B cell (primary cell): ENCODE measurements around the gene TUNAR. TPM values are rescaled to one million over a fixed set of nuclear protein-coding genes. Genes with fewer than 3 reads are reported as not detected.

Source experiments
- ATAC-seq: fragments of 200-7000 bp; cut with Tn5 transposase; one replicate; pipeline ENCODE4 v1.10.0; 2021; ENCODE audit warnings: low read depth, mild to moderate bottlenecking, moderate number of reproducible peaks, moderate library complexity
- CTCF ChIA-PET: fragments of 350-600 bp; sonication (Branson Sonifier 250); formaldehyde crosslinking; loops from one replicate; lab custom pipeline; 2021; ENCODE audit warnings: antibody characterized with exemption, inconsistent platforms; lab: Charles Lee
- POLR2A ChIA-PET: fragments of 350-600 bp; sonication (Branson Sonifier 250); formaldehyde crosslinking; loops from one replicate; lab custom pipeline; 2021; ENCODE audit warnings: antibody characterized with exemption; lab: Charles Lee
- DNase-seq: peaks from one replicate; pipeline ENCODE4 v3.0.0; 2013
- H2AFZ ChIP-seq: 2 replicates; pipeline ENCODE4 v1.6.1; 2012; ENCODE audit warnings: mild to moderate bottlenecking, low read depth, low read length; ENCODE audit not compliant: insufficient read depth, poor library complexity, severe bottlenecking
- H3K27ac ChIP-seq, 2 donors: 1 replicate in 1 of 2; 2 replicates in 1 of 2; pipeline ENCODE4 v1.5.1; 2012 to 2013; ENCODE audit warnings: low read length in 2 of 2, mild to moderate bottlenecking in 2 of 2, moderate library complexity in 1 of 2
- H3K27me3 ChIP-seq, 4 experiments: fragments of 200-600 bp in 1 of 4; sonication (generic) in 1 of 4; replicated peaks in 1 of 4; 1 replicate in 2 of 4; 2 replicates in 2 of 4; pipeline versions ENCODE4 v1.6.1 to v1.7.0; 2013 to 2016; ENCODE audit warnings: low read length in 3 of 4, mild to moderate bottlenecking in 2 of 4, mixed read lengths in 1 of 4, moderate library complexity in 1 of 4; ENCODE audit not compliant: insufficient read depth in 4 of 4, control insufficient read depth in 3 of 4; ENCODE audit errors: control extremely low read depth in 1 of 4
- H3K36me3 ChIP-seq, 2 experiments: replicated peaks in 1 of 2; 1 replicate in 1 of 2; 2 replicates in 1 of 2; pipeline versions ENCODE4 v1.6.1 to v1.7.1; 2013; ENCODE audit warnings: low read length in 1 of 2; ENCODE audit not compliant: insufficient read depth in 2 of 2, control insufficient read depth in 1 of 2; ENCODE audit errors: control extremely low read depth in 1 of 2, extremely low read depth in 1 of 2
- H3K4me1 ChIP-seq, 2 donors: fragments of 200-600 bp in 1 of 2; sonication (generic) in 1 of 2; 1 replicate in 1 of 2; 2 replicates in 1 of 2; pipeline versions ENCODE4 v1.5.1 to v1.6.1; 2013 to 2017; ENCODE audit warnings: low read length in 2 of 2; ENCODE audit not compliant: control insufficient read depth in 2 of 2, insufficient read depth in 2 of 2
- H3K4me2 ChIP-seq: replicated peaks from 2 replicates; pipeline ENCODE3; 2012; ENCODE audit warnings: mild to moderate bottlenecking, low read depth, low read length; ENCODE audit not compliant: poor library complexity, severe bottlenecking
- H3K4me3 ChIP-seq, 5 experiments: fragments of 200-600 bp in 1 of 5; sonication (generic) in 1 of 5; 1 replicate in 3 of 5; 2 replicates in 2 of 5; pipeline versions ENCODE4 v1.5.1 to v1.7.0; 2011 to 2016; ENCODE audit warnings: low read length in 4 of 5, mild to moderate bottlenecking in 4 of 5, low read depth in 2 of 5, control low read depth in 1 of 5, moderate library complexity in 1 of 5; ENCODE audit not compliant: insufficient read depth in 1 of 5; ENCODE audit errors: control extremely low read depth in 1 of 5, extremely low read depth in 1 of 5
- H3K79me2 ChIP-seq: fragments of 200-600 bp; sonication (generic); one replicate; pipeline ENCODE4 v1.6.0; 2016; ENCODE audit warnings: low read length; ENCODE audit not compliant: control insufficient read depth, insufficient read depth
- H3K9ac ChIP-seq: fragments of 200-600 bp; sonication (generic); 2 replicates; pipeline ENCODE4 v1.6.1; 2017; ENCODE audit warnings: mild to moderate bottlenecking, low read length, moderate library complexity
- H3K9me3 ChIP-seq, 3 donors: one replicate each; pipeline versions ENCODE4 v1.6.1 to v1.7.1; 2013; ENCODE audit warnings: low read length in 2 of 3; ENCODE audit not compliant: control insufficient read depth in 2 of 3, insufficient read depth in 1 of 3; ENCODE audit errors: control extremely low read depth in 1 of 3
- H4K20me1 ChIP-seq: 2 replicates; pipeline ENCODE4 v1.6.0; 2012; ENCODE audit warnings: mild to moderate bottlenecking, low read length; ENCODE audit not compliant: insufficient read depth, control insufficient read depth, poor library complexity, severe bottlenecking
- H3K27ac Mint-ChIP-seq: one replicate; pipeline ENCODE4 v1.8.0; 2021; ENCODE audit warnings: mixed read lengths
- H3K27me3 Mint-ChIP-seq: one replicate; pipeline ENCODE4 v1.8.0; 2021; ENCODE audit warnings: mixed read lengths
- H3K4me1 Mint-ChIP-seq: one replicate; pipeline ENCODE4 v1.8.0; 2021; ENCODE audit warnings: mixed read lengths
- H3K4me3 Mint-ChIP-seq: one replicate; pipeline ENCODE4 v1.8.0; 2021; ENCODE audit warnings: mixed read lengths
- H3K9me3 Mint-ChIP-seq: one replicate; pipeline ENCODE4 v1.8.0; 2022; ENCODE audit warnings: mixed read lengths; ENCODE audit not compliant: insufficient read depth
- CTCF ChIP-seq: fragments of 200-600 bp; IDR thresholded peaks from one replicate; pipeline ENCODE4 v1.8.0; 2022; ENCODE audit warnings: antibody characterized with exemption, mild to moderate bottlenecking
- EZH2 ChIP-seq: IDR thresholded peaks from 2 replicates; pipeline ENCODE4 v1.6.1; 2012; ENCODE audit warnings: borderline replicate concordance, low read depth, mild to moderate bottlenecking, moderate library complexity, low read length; ENCODE audit not compliant: insufficient read depth, poor library complexity, severe bottlenecking
- WGBS: methylation state at CpG from one replicate; pipeline ENCODE4 v1.1.5; 2013; ENCODE audit warnings: missing lambda C conversion rate; ENCODE audit not compliant: insufficient coverage; 5-methylcytosine and 5-hydroxymethylcytosine counted together
- intact Hi-C: fragments of 100-400 bp; cut with micrococcal nuclease; formaldehyde crosslinking; loops from one replicate; pipeline ENCODE4 v1.10.0; 2022
- polyA plus RNA-seq: library from polyadenylated mRNA; depleted of rRNA; stranded (reverse); fragments of >200 nt; gene quantifications from 2 replicates; pipeline ENCODE4 v1.2.3, GENCODE V29; 2012
- total RNA-seq, 2 donors: library from RNA; stranded (reverse); fragments of 120-200 nt in 1 of 2; gene quantifications; 1 replicate in 1 of 2; 2 replicates in 1 of 2; pipeline versions ENCODE4 v1.2.3 to v1.2.4, GENCODE V29; 2013 to 2022

TUNAR gene
- total and polyA plus RNA-seq, 2 donors (not counting 1 experiment from before 2014, with no cell fraction given) = 0.48 to 0.81 TPM

GRCh38 chr14:95895720-95896119 is 19.1 kb downstream of the TUNAR start:
- peaks cover 0 to 4% (median 0%) of the 10 kb centered on the region in 4 experiments for H3K27me3 ChIP-seq
- no peaks in the 10 kb centered on the region for H3K79me2 ChIP-seq
- no peak overlapping the region for H3K27ac Mint-ChIP-seq
- intact Hi-C loops = no loop called here
- H3K4me3 Mint-ChIP-seq = no peak overlapping the region
- no peak overlapping the region for H2AFZ ChIP-seq
- no peaks in the 10 kb centered on the region for H4K20me1 ChIP-seq
- no peak overlapping the region for H3K4me3 ChIP-seq
- POLR2A ChIA-PET = no interaction called here
- no peak overlapping the region for H3K4me2 ChIP-seq
- TF ChIP-seq EZH2 (no peak), CTCF (peak; percentile 27)
- H3K9me3 Mint-ChIP-seq = no peaks in the 10 kb centered on the region
- H3K4me1 ChIP-seq = no peaks in the 10 kb centered on the region
- no peak for ATAC-seq
- CTCF ChIA-PET = interaction anchor here (0.9 kb wide), 1 partner anchor 12 kb away, joined by 3 read pairs; no protein-coding TSS in a partner anchor
- H3K9ac ChIP-seq = no peak overlapping the region
- H3K36me3 ChIP-seq = no peaks in the 10 kb centered on the region
- peaks cover 0 to 2% (median 0%) of the 10 kb centered on the region in 3 donors for H3K9me3 ChIP-seq
- peak; percentile 16 for DNase-seq
- 63% methylated on average over 7 of the region's 10 CpGs for WGBS
- no peak overlapping the region for H3K27ac ChIP-seq
- no peaks in the 10 kb centered on the region for H3K4me1 Mint-ChIP-seq
- peaks cover 16% of the 10 kb centered on the region for H3K27me3 Mint-ChIP-seq

GRCh38 chr14:95896498-95897135 is 20.0 kb downstream of the TUNAR start:
- ChIA-PET POLR2A (no interaction called here), CTCF (interaction anchor here (0.9 kb wide), 1 partner anchor 11 kb away, joined by 3 read pairs; no protein-coding TSS in a partner anchor)
- no peaks in the 10 kb centered on the region for H3K9me3 Mint-ChIP-seq
- Histone ChIP-seq H3K4me3 (no peak overlapping the region), H3K79me2 (no peaks in the 10 kb centered on the region), H3K36me3 (no peaks in the 10 kb centered on the region), H3K27me3 (peaks cover 0 to 4% (median 0%) of the 10 kb centered on the region in 4 experiments), H2AFZ (no peak overlapping the region), H3K4me2 (no peak overlapping the region), H3K4me1 (no peaks in the 10 kb centered on the region), H3K9ac (no peak overlapping the region), H3K27ac (no peak overlapping the region), H3K9me3 (peaks cover 0 to 2% (median 0%) of the 10 kb centered on the region in 3 donors), H4K20me1 (no peaks in the 10 kb centered on the region)
- DNase-seq = no peak
- WGBS = 80% methylated on average over 6 of the region's 7 CpGs
- intact Hi-C loops = no loop called here
- no peak overlapping the region for H3K27ac Mint-ChIP-seq
- H3K27me3 Mint-ChIP-seq = peaks cover 25% of the 10 kb centered on the region
- ATAC-seq = no peak
- TF ChIP-seq CTCF = no peak
- no peak for TF ChIP-seq EZH2
- H3K4me3 Mint-ChIP-seq = no peak overlapping the region
- no peaks in the 10 kb centered on the region for H3K4me1 Mint-ChIP-seq
